Liver (tissue), 3 donors: ENCODE results near the gene EGFLAM.
"Not testable (repeated sequence)": the region's sequence is repeated elsewhere in the genome, so short reads cannot be mapped to it uniquely, and the experiment has no call there.

Source experiments
- ATF3 ChIP-seq: IDR thresholded peaks from 2 replicates; pipeline ENCODE4 v1.6.1; 2016; ENCODE audit warnings: antibody characterized with exemption
- CTCF ChIP-seq: fragments of 150-350 bp; IDR thresholded peaks from 2 replicates; pipeline ENCODE4 v1.5.1; 2017; ENCODE audit warnings: improper control_type of control experiment, low read depth, low read length; ENCODE audit not compliant: missing input control
- EGR1 ChIP-seq, 2 donors: IDR thresholded peaks; 2 replicates each; pipeline ENCODE4 v1.6.1; 2016 to 2018; ENCODE audit warnings: antibody characterized with exemption in 2 of 2, low read depth in 2 of 2
- GABPA ChIP-seq, 2 donors: IDR thresholded peaks in 1 of 2; conservative IDR thresholded peaks in 1 of 2; 2 replicates each; pipeline ENCODE4 v1.6.1; 2016; ENCODE audit warnings: antibody characterized with exemption in 2 of 2, mild to moderate bottlenecking in 1 of 2, moderate library complexity in 1 of 2
- HNF4A ChIP-seq, 2 donors: conservative IDR thresholded peaks; 2 replicates each; pipeline ENCODE4 v1.6.1; 2016; ENCODE audit warnings: antibody characterized with exemption in 2 of 2, mild to moderate bottlenecking in 2 of 2
- JUND ChIP-seq, 2 donors: IDR thresholded peaks; 2 replicates each; pipeline ENCODE4 v1.6.1; 2016; ENCODE audit warnings: antibody characterized with exemption in 2 of 2
- MAX ChIP-seq: IDR thresholded peaks from 2 replicates; pipeline ENCODE4 v1.6.1; 2016; ENCODE audit warnings: antibody characterized with exemption
- RAD21 ChIP-seq, 2 donors: IDR thresholded peaks; 2 replicates each; pipeline ENCODE4 v1.6.1; 2016; ENCODE audit warnings: antibody characterized with exemption in 2 of 2, mild to moderate bottlenecking in 2 of 2
- REST ChIP-seq: IDR thresholded peaks from 2 replicates; pipeline ENCODE4 v1.6.1; 2016; ENCODE audit warnings: antibody characterized with exemption, mild to moderate bottlenecking
- RXRA ChIP-seq, 2 donors: IDR thresholded peaks; 2 replicates each; pipeline ENCODE4 v1.6.1; 2017 to 2018; ENCODE audit warnings: antibody characterized with exemption in 2 of 2, mild to moderate bottlenecking in 1 of 2
- TAF1 ChIP-seq: conservative IDR thresholded peaks from 2 replicates; pipeline ENCODE4 v1.6.1; 2016; ENCODE audit warnings: antibody characterized with exemption, mild to moderate bottlenecking
- YY1 ChIP-seq: IDR thresholded peaks from 2 replicates; pipeline ENCODE4 v1.6.1; 2016; ENCODE audit warnings: antibody characterized with exemption, mild to moderate bottlenecking
- TF ChIP-seq, protein P1 (sequence below): IDR thresholded peaks from 2 replicates; pipeline ENCODE4 v1.6.1; 2016; ENCODE audit warnings: antibody characterized with exemption
- donor health status: healthy.
- donor health status: healthy.

DNA sequence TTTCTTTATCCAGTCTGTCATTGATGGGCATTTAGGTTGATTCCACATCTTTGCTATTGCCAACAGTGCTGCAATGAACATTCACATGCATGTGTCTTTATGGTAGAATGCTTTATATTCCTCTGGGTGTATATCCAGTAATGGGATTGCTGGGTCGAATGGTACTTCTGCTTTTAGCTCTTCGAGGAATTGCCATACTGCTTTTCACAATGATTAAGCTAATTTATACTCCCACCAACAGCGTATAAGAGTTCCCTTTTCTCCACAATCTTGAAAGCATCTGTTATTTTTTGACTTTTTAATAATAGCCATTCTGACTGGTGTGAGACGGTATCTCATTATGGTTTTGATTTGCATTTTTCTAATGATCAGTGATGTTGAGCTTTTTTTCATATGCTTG is 74.8 kb downstream of the EGFLAM start:
- TF ChIP-seq CTCF; HNF4A (conservative IDR thresholded peaks at IDR 0.05); EGR1 (IDR thresholded peaks at IDR 0.05; ENCODE audit: low read depth in 2 of 2); REST; GABPA (IDR thresholded peaks at IDR 0.05 in 1 of 2, conservative IDR thresholded peaks at IDR 0.05 in 1 of 2); TAF1; ATF3; RXRA (IDR thresholded peaks at IDR 0.05); YY1; JUND (IDR thresholded peaks at IDR 0.05); MAX; RAD21 (IDR thresholded peaks at IDR 0.05): not testable (repeated sequence)
- TF ChIP-seq, protein P1, sequence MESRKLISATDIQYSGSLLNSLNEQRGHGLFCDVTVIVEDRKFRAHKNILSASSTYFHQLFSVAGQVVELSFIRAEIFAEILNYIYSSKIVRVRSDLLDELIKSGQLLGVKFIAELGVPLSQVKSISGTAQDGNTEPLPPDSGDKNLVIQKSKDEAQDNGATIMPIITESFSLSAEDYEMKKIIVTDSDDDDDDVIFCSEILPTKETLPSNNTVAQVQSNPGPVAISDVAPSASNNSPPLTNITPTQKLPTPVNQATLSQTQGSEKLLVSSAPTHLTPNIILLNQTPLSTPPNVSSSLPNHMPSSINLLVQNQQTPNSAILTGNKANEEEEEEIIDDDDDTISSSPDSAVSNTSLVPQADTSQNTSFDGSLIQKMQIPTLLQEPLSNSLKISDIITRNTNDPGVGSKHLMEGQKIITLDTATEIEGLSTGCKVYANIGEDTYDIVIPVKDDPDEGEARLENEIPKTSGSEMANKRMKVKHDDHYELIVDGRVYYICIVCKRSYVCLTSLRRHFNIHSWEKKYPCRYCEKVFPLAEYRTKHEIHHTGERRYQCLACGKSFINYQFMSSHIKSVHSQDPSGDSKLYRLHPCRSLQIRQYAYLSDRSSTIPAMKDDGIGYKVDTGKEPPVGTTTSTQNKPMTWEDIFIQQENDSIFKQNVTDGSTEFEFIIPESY, result not testable (repeated sequence)
